ENCODE data around the gene ZBTB32. TPM values are rescaled to one million over a fixed set of nuclear protein-coding genes. Genes with fewer than 3 reads are reported as not detected.
"Not testable (repeated sequence)": the region's sequence is repeated elsewhere in the genome, so short reads cannot be mapped to it uniquely, and the experiment has no call there.

Gene ZBTB32
- total RNA-seq, 2 experiments from 2014 or later = 232 to 265 TPM

- ATAC-seq (no peak), DNase-seq (no peak)
- no peaks in the 10 kb centered on the region for H3K9me3 Mint-ChIP-seq (ENCODE audit: low read depth)
- peaks cover 24% of the 10 kb centered on the region for H3K4me1 Mint-ChIP-seq
- intact Hi-C loops (cut with DNase I, micrococcal nuclease) = loop anchor here (5.0 to 10.0 kb wide), 2 partner anchors 293 to 395 kb away; partner anchors contain the start of genes ALKBH6 (in 1 of the 2), OVOL3 (in 1 of the 2), POLR2I (in 1 of the 2) and TBCB (in 1 of the 2)
- H3K4me3 Mint-ChIP-seq = peak overlapping the region; percentile 88
- CTCF ChIA-PET = interaction anchor here (0.5 to 1.5 kb wide), 4 partner anchors 17 to 277 kb away, joined by 3 to 8 read pairs (median 4); no protein-coding TSS in a partner anchor
- H3K27ac Mint-ChIP-seq = peak overlapping the region; percentile 92
- peaks cover 63% of the 10 kb centered on the region for H3K36me3 Mint-ChIP-seq (ENCODE audit: low read depth)
- POLR2A ChIA-PET = interaction anchor here (0.6 to 1.5 kb wide), 5 partner anchors 10 to 25 kb away, joined by 3 to 10 read pairs (median 4); partner anchors contain the start of genes IGFLR1 and U2AF1L4
- H3K27me3 Mint-ChIP-seq = no peaks in the 10 kb centered on the region
Measured at GRCh38 chr19:35719402-35720162, 15.2 kb downstream of the ZBTB32 start.

- H3K4me3 Mint-ChIP-seq = peak overlapping the region; percentile 29
- peak overlapping the region; percentile 55 for H3K27ac Mint-ChIP-seq
- ATAC-seq = no peak
- POLR2A ChIA-PET = interaction anchor here (0.6 to 0.7 kb wide), 4 partner anchors 10 to 72 kb away, joined by 3 to 5 read pairs (median 4); partner anchors contain the start of gene COX6B1
- H3K9me3 Mint-ChIP-seq (ENCODE audit: low read depth) = no peaks in the 10 kb centered on the region
- CTCF ChIA-PET = interaction anchor here (0.9 kb wide), 1 partner anchor 17 kb away, joined by 6 read pairs; no protein-coding TSS in a partner anchor
- DNase-seq = no peak
- no peaks in the 10 kb centered on the region for H3K27me3 Mint-ChIP-seq
- peaks cover 21% of the 10 kb centered on the region for H3K4me1 Mint-ChIP-seq
- intact Hi-C loops (cut with DNase I, micrococcal nuclease) = no loop called here
- H3K36me3 Mint-ChIP-seq (ENCODE audit: low read depth) = peaks cover 62% of the 10 kb centered on the region
Measured at GRCh38 chr19:35720163-35720524, 15.8 kb downstream of the ZBTB32 start.

- DNase-seq = no peak
- H3K36me3 Mint-ChIP-seq (ENCODE audit: low read depth) = peaks cover 61% of the 10 kb centered on the region
- ATAC-seq = no peak
- CTCF ChIA-PET = interaction anchor here (0.9 to 1.4 kb wide), 2 partner anchors 16 to 28 kb away, joined by 3 to 6 read pairs; no protein-coding TSS in a partner anchor
- H3K4me1 Mint-ChIP-seq = peaks cover 21% of the 10 kb centered on the region
- no peaks in the 10 kb centered on the region for H3K9me3 Mint-ChIP-seq (ENCODE audit: low read depth)
- H3K4me3 Mint-ChIP-seq = no peak overlapping the region
- H3K27ac Mint-ChIP-seq = no peak overlapping the region
- H3K27me3 Mint-ChIP-seq = no peaks in the 10 kb centered on the region
- POLR2A ChIA-PET = interaction anchor here (0.6 to 0.7 kb wide), 3 partner anchors 19 to 73 kb away, joined by 3 to 5 read pairs (median 4); partner anchors contain the start of gene COX6B1
- intact Hi-C loops (cut with DNase I, micrococcal nuclease) = no loop called here
Measured at GRCh38 chr19:35720648-35721047, 16.3 kb downstream of the ZBTB32 start.

GRCh38 chr19:35721374-35721773, 17.0 kb downstream of the ZBTB32 start:
- no peaks in the 10 kb centered on the region for H3K27me3 Mint-ChIP-seq
- intact Hi-C loops (cut with DNase I, micrococcal nuclease) = no loop called here
- no peak overlapping the region for H3K27ac Mint-ChIP-seq
- ChIA-PET CTCF (interaction anchor here (1.0 to 1.4 kb wide), 2 partner anchors 23 to 29 kb away, joined by 3 read pairs; partner anchors contain the start of gene U2AF1L4), POLR2A (no interaction called here)
- no peak overlapping the region for H3K4me3 Mint-ChIP-seq
- H3K36me3 Mint-ChIP-seq (ENCODE audit: low read depth) = peaks cover 61% of the 10 kb centered on the region
- ATAC-seq (no peak), DNase-seq (no peak)
- H3K4me1 Mint-ChIP-seq = peaks cover 21% of the 10 kb centered on the region
- H3K9me3 Mint-ChIP-seq (ENCODE audit: low read depth) = no peaks in the 10 kb centered on the region

GRCh38 chr19:35722461-35722860, 18.1 kb downstream of the ZBTB32 start:
- H3K36me3 Mint-ChIP-seq (ENCODE audit: low read depth) = peaks cover 57% of the 10 kb centered on the region
- no peak overlapping the region for H3K27ac Mint-ChIP-seq
- POLR2A ChIA-PET = no interaction called here
- no peak overlapping the region for H3K4me3 Mint-ChIP-seq
- DNase-seq = no peak
- H3K4me1 Mint-ChIP-seq = peaks cover 21% of the 10 kb centered on the region
- CTCF ChIA-PET = interaction anchor here (1.0 kb wide), 1 partner anchor 22 kb away, joined by 3 read pairs; the partner anchor contains the start of gene U2AF1L4
- no peaks in the 10 kb centered on the region for H3K9me3 Mint-ChIP-seq (ENCODE audit: low read depth)
- intact Hi-C loops (cut with DNase I, micrococcal nuclease) = no loop called here
- ATAC-seq = no peak
- no peaks in the 10 kb centered on the region for H3K27me3 Mint-ChIP-seq

- Mint-ChIP-seq H3K36me3 (ENCODE audit: low read depth) (peaks cover 59% of the 10 kb centered on the region), H3K27me3 (no peaks in the 10 kb centered on the region), H3K27ac (no peak overlapping the region), H3K4me3 (no peak overlapping the region), H3K4me1 (peaks cover 21% of the 10 kb centered on the region), H3K9me3 (ENCODE audit: low read depth) (no peaks in the 10 kb centered on the region)
- CTCF ChIA-PET = interaction anchor here (0.9 kb wide), 1 partner anchor 28 kb away, joined by 6 read pairs; no protein-coding TSS in a partner anchor
- DNase-seq = no peak
- POLR2A ChIA-PET = no interaction called here
- intact Hi-C loops (cut with DNase I, micrococcal nuclease) = no loop called here
- no peak for ATAC-seq
Measured at GRCh38 chr19:35722897-35723296, 18.5 kb downstream of the ZBTB32 start.

GRCh38 chr19:35723671-35724070, 19.3 kb downstream of the ZBTB32 start:
- POLR2A ChIA-PET = interaction anchor here (0.9 to 1.7 kb wide), 2 partner anchors 11 to 17 kb away, joined by 5 to 6 read pairs; no protein-coding TSS in a partner anchor
- Mint-ChIP-seq H3K36me3 (ENCODE audit: low read depth) (peaks cover 62% of the 10 kb centered on the region), H3K4me3 (no peak overlapping the region), H3K4me1 (peaks cover 21% of the 10 kb centered on the region), H3K27ac (no peak overlapping the region), H3K9me3 (ENCODE audit: low read depth) (no peaks in the 10 kb centered on the region), H3K27me3 (no peaks in the 10 kb centered on the region)
- DNase-seq (no peak), ATAC-seq (no peak)
- CTCF ChIA-PET = interaction anchor here (0.8 to 1.1 kb wide), 4 partner anchors 13 to 64 kb away, joined by 3 to 6 read pairs (median 3); no protein-coding TSS in a partner anchor
- intact Hi-C loops (cut with DNase I, micrococcal nuclease) = no loop called here

GRCh38 chr19:35724132-35724531, 19.8 kb downstream of the ZBTB32 start:
- peaks cover 62% of the 10 kb centered on the region for H3K36me3 Mint-ChIP-seq (ENCODE audit: low read depth)
- DNase-seq; H3K27me3 Mint-ChIP-seq; intact Hi-C loops (cut with DNase I, micrococcal nuclease); H3K4me3 Mint-ChIP-seq; ATAC-seq; H3K27ac Mint-ChIP-seq; H3K9me3 Mint-ChIP-seq (ENCODE audit: low read depth): not testable (repeated sequence)
- POLR2A ChIA-PET = interaction anchor here (0.9 to 1.7 kb wide), 2 partner anchors 11 to 16 kb away, joined by 5 to 6 read pairs; no protein-coding TSS in a partner anchor
- CTCF ChIA-PET = interaction anchor here (0.8 to 1.1 kb wide), 3 partner anchors 13 to 64 kb away, joined by 3 read pairs; no protein-coding TSS in a partner anchor
- H3K4me1 Mint-ChIP-seq = peaks cover 17% of the 10 kb centered on the region

- H3K9me3 Mint-ChIP-seq (ENCODE audit: low read depth) = no peaks in the 10 kb centered on the region
- peaks cover 62% of the 10 kb centered on the region for H3K36me3 Mint-ChIP-seq (ENCODE audit: low read depth)
- H3K4me3 Mint-ChIP-seq = no peak overlapping the region
- no peak for ATAC-seq
- H3K27me3 Mint-ChIP-seq = no peaks in the 10 kb centered on the region
- no peak overlapping the region for H3K27ac Mint-ChIP-seq
- DNase-seq = no peak
- CTCF ChIA-PET = interaction anchor here (1.1 kb wide), 1 partner anchor 12 kb away, joined by 3 read pairs; no protein-coding TSS in a partner anchor
- H3K4me1 Mint-ChIP-seq = peaks cover 12% of the 10 kb centered on the region
- POLR2A ChIA-PET = interaction anchor here (1.7 kb wide), 1 partner anchor 16 kb away, joined by 6 read pairs; no protein-coding TSS in a partner anchor
- intact Hi-C loops (cut with DNase I, micrococcal nuclease) = no loop called here
Measured at GRCh38 chr19:35724560-35724959, 20.2 kb downstream of the ZBTB32 start.

- Mint-ChIP-seq H3K9me3 (ENCODE audit: low read depth) (no peaks in the 10 kb centered on the region), H3K4me1 (peaks cover 7% of the 10 kb centered on the region), H3K27me3 (no peaks in the 10 kb centered on the region), H3K4me3 (no peak overlapping the region), H3K27ac (no peak overlapping the region), H3K36me3 (ENCODE audit: low read depth) (peaks cover 62% of the 10 kb centered on the region)
- ChIA-PET POLR2A (no interaction called here), CTCF (no interaction called here)
- intact Hi-C loops (cut with DNase I, micrococcal nuclease) = no loop called here
- ATAC-seq (no peak), DNase-seq (no peak)
Measured at GRCh38 chr19:35725216-35725861, 21.0 kb downstream of the ZBTB32 start.
